Left lung (tissue), 10 donors: ENCODE measurements around the gene SHQ1. TPM values are rescaled to one million over a fixed set of nuclear protein-coding genes. Genes with fewer than 3 reads are reported as not detected.

Experiments
- ATAC-seq: fragments of 200-7000 bp; cut with Tn5 transposase; one replicate; pipeline ENCODE4 v1.9.1; 2020; ENCODE audit warnings: moderate library complexity
- DNase-seq, 4 donors: peaks; one replicate each; pipeline ENCODE4 v3.0.0-alpha.2; 2013 to 2020
- H3K27ac ChIP-seq, 2 donors: fragments of 200-600 bp; sonication (generic) in 1 of 2; one replicate each; pipeline versions ENCODE4 v1.5.0 to v1.8.0; 2020 to 2021
- H3K27me3 ChIP-seq, 2 donors: fragments of 200-600 bp; sonication (generic) in 1 of 2; one replicate each; pipeline versions ENCODE4 v1.5.0 to v1.8.0; 2020 to 2021
- H3K36me3 ChIP-seq, 2 donors: fragments of 200-600 bp; sonication (generic) in 1 of 2; one replicate each; pipeline versions ENCODE4 v1.5.0 to v1.8.0; 2020 to 2021
- H3K4me1 ChIP-seq, 2 donors: fragments of 200-600 bp; one replicate each; pipeline ENCODE4 v1.8.0; 2021
- H3K4me3 ChIP-seq, 2 donors: fragments of 200-600 bp; sonication (generic) in 1 of 2; one replicate each; pipeline versions ENCODE4 v1.5.0 to v1.8.0; 2020 to 2021; ENCODE audit warnings: mild to moderate bottlenecking in 1 of 2
- H3K9me3 ChIP-seq, 2 donors: fragments of 200-600 bp; sonication (generic) in 1 of 2; one replicate each; pipeline versions ENCODE4 v1.5.0 to v1.8.0; 2020 to 2021
- CTCF ChIP-seq, 2 donors: fragments of 200-600 bp; sonication (generic) in 1 of 2; IDR thresholded peaks; one replicate each; pipeline versions ENCODE4 v1.5.0 to v1.8.0; 2021; ENCODE audit warnings: antibody characterized with exemption in 2 of 2
- intact Hi-C, 2 donors: fragments of 100-400 bp; cut with DNase I; formaldehyde crosslinking; loops; one replicate each; pipeline versions ENCODE4 v1.11.2 to v1.14.2; 2022
- polyA plus RNA-seq, 6 donors: library from polyadenylated mRNA; unstranded; fragments of 120-200 nt; gene quantifications; one replicate each; pipeline ENCODE4 v1.2.1, GENCODE V29; 2013; ENCODE audit not compliant: insufficient read length in 6 of 6
- total RNA-seq, 2 donors: library from RNA; stranded (reverse); fragmentation: NEBNext Ultra II Directional; extraction: Animal tissue kit (Norgen Biotek cat#: 25700); gene quantifications; one replicate each; pipeline ENCODE4 v1.2.1, GENCODE V29; 2021
- donor health status: DM: no; HTN: yes; CAD: no.
- donor health status: DM: no; HTN: no; CAD: no.

SHQ1 gene
- total and polyA plus RNA-seq, 8 donors: 18.3 to 25.7 (median 21.1) TPM

- H3K27ac ChIP-seq: no peak overlapping the region
- no peak for ATAC-seq
- no peaks in the 10 kb centered on the region for H3K4me1 ChIP-seq
- no peak for TF ChIP-seq CTCF (IDR thresholded peaks at IDR 0.05)
- DNase-seq: no peak
- H3K9me3 ChIP-seq: no peaks in the 10 kb centered on the region
- intact Hi-C loops: no loop called here
- no peaks in the 10 kb centered on the region for H3K27me3 ChIP-seq
- peaks cover 0 to 4% of the 10 kb centered on the region in 2 donors for H3K36me3 ChIP-seq
- no peak overlapping the region for H3K4me3 ChIP-seq
These were observed 79.8 kb downstream of the SHQ1 start for GRCh38 chr3:72768481-72768880.

GRCh38 chr3:72768006-72768441 lies 80.2 kb downstream of the SHQ1 start:
- TF ChIP-seq CTCF (IDR thresholded peaks at IDR 0.05): no peak
- Histone ChIP-seq H3K36me3 (peaks cover 0 to 4% of the 10 kb centered on the region in 2 donors), H3K27ac (no peak overlapping the region), H3K9me3 (no peaks in the 10 kb centered on the region), H3K4me1 (no peaks in the 10 kb centered on the region), H3K27me3 (no peaks in the 10 kb centered on the region), H3K4me3 (no peak overlapping the region)
- intact Hi-C loops: no loop called here
- DNase-seq (no peak), ATAC-seq (no peak)

- no peak for ATAC-seq
- intact Hi-C loops: no loop called here
- H3K27ac ChIP-seq: no peak overlapping the region
- H3K9me3 ChIP-seq: no peaks in the 10 kb centered on the region
- H3K27me3 ChIP-seq: no peaks in the 10 kb centered on the region
- H3K4me3 ChIP-seq: no peak overlapping the region
- DNase-seq: no peak
- TF ChIP-seq CTCF (IDR thresholded peaks at IDR 0.05): no peak
- H3K36me3 ChIP-seq: no peaks in the 10 kb centered on the region
- H3K4me1 ChIP-seq: no peaks in the 10 kb centered on the region
These were observed 81.4 kb downstream of the SHQ1 start for GRCh38 chr3:72766866-72767265.

GRCh38 chr3:72763751-72764440 lies 84.3 kb downstream of the SHQ1 start:
- H3K4me1 ChIP-seq: no peaks in the 10 kb centered on the region
- H3K36me3 ChIP-seq: no peaks in the 10 kb centered on the region
- H3K27ac ChIP-seq: no peak overlapping the region
- H3K27me3 ChIP-seq: no peaks in the 10 kb centered on the region
- no peak for TF ChIP-seq CTCF (IDR thresholded peaks at IDR 0.05)
- DNase-seq (peak in 2 of 4 donors; percentile 15 to 41), ATAC-seq (peak; percentile 84)
- intact Hi-C loops: no loop called here
- no peaks in the 10 kb centered on the region for H3K9me3 ChIP-seq
- no peak overlapping the region for H3K4me3 ChIP-seq

GRCh38 chr3:72761410-72761809 lies 86.8 kb downstream of the SHQ1 start:
- no peak overlapping the region for H3K4me3 ChIP-seq
- ATAC-seq (no peak), DNase-seq (no peak)
- TF ChIP-seq CTCF (IDR thresholded peaks at IDR 0.05): no peak
- H3K36me3 ChIP-seq: no peaks in the 10 kb centered on the region
- H3K4me1 ChIP-seq: peaks cover 0 to 7% of the 10 kb centered on the region in 2 donors
- H3K9me3 ChIP-seq: no peaks in the 10 kb centered on the region
- H3K27ac ChIP-seq: no peak overlapping the region
- H3K27me3 ChIP-seq: no peaks in the 10 kb centered on the region
- intact Hi-C loops: no loop called here
